Keratinocyte (primary cell): ENCODE results near the gene CLINT1. TPM values are rescaled to one million over a fixed set of nuclear protein-coding genes. Genes with fewer than 3 reads are reported as not detected.
"Not testable (repeated sequence)": the region's sequence is repeated elsewhere in the genome, so short reads cannot be mapped to it uniquely, and the experiment has no call there.

Source experiments
- DNase-seq: peaks from one replicate; pipeline ENCODE4 v3.0.0-alpha.2; 2011; ENCODE audit warnings: low read depth, missing footprints, low spot score
- FAIRE-seq: peaks from 2 replicates; lab custom pipeline; 2011; peaks lifted over from hg19 to GRCh38; lab: Jason Lieb, UNC
- H2AFZ ChIP-seq: 2 replicates; pipeline ENCODE4 v1.6.0; 2012; ENCODE audit warnings: low read length, control low read depth, inconsistent platforms; ENCODE audit not compliant: control insufficient read depth
- H3K27ac ChIP-seq: 2 replicates; pipeline ENCODE4 v1.5.1; 2011; ENCODE audit warnings: low read length; ENCODE audit not compliant: control insufficient read depth, insufficient read depth
- H3K27me3 ChIP-seq: 3 replicates; pipeline ENCODE4 v1.6.0; 2011; ENCODE audit warnings: low read length; ENCODE audit not compliant: control insufficient read depth, insufficient read depth; ENCODE audit errors: extremely low read depth
- H3K36me3 ChIP-seq, 2 experiments: 2 replicates in 1 of 2; 3 replicates in 1 of 2; pipeline ENCODE4 v1.5.1; 2011; ENCODE audit warnings: low read length in 2 of 2, mild to moderate bottlenecking in 1 of 2; ENCODE audit not compliant: control insufficient read depth in 2 of 2, insufficient read depth in 2 of 2; ENCODE audit errors: extremely low read depth in 1 of 2
- H3K4me1 ChIP-seq: 3 replicates; pipeline ENCODE4 v1.5.1; 2011; ENCODE audit warnings: low read length; ENCODE audit not compliant: control insufficient read depth, insufficient read depth; ENCODE audit errors: extremely low read depth
- H3K4me2 ChIP-seq: 3 replicates; pipeline ENCODE4 v1.6.0; 2011; ENCODE audit warnings: low read depth, low read length; ENCODE audit not compliant: control insufficient read depth, insufficient read depth; ENCODE audit errors: extremely low read depth
- H3K4me3 ChIP-seq, 3 experiments: fragments of 200-600 bp in 1 of 3; sonication (generic) in 1 of 3; 2 replicates in 2 of 3; 3 replicates in 1 of 3; pipeline ENCODE4 v1.5.1; 2011 to 2016; ENCODE audit warnings: low read length in 3 of 3, mild to moderate bottlenecking in 3 of 3, control low read depth in 2 of 3, inconsistent platforms in 1 of 3, low read depth in 1 of 3, mixed read lengths in 1 of 3, mixed run types in 1 of 3, moderate library complexity in 1 of 3; ENCODE audit not compliant: control insufficient read depth in 2 of 3, insufficient read depth in 2 of 3; ENCODE audit errors: extremely low read depth in 1 of 3
- H3K79me2 ChIP-seq: 2 replicates; pipeline ENCODE4 v1.6.0; 2012; ENCODE audit warnings: low read length; ENCODE audit not compliant: control insufficient read depth, insufficient read depth
- H3K9ac ChIP-seq: 3 replicates; pipeline ENCODE4 v1.6.0; 2011; ENCODE audit warnings: low read length; ENCODE audit not compliant: control insufficient read depth, insufficient read depth; ENCODE audit errors: extremely low read depth
- H3K9me1 ChIP-seq: 3 replicates; pipeline ENCODE4 v1.6.0; 2011; ENCODE audit warnings: low read length; ENCODE audit not compliant: control insufficient read depth, insufficient read depth; ENCODE audit errors: extremely low read depth
- H3K9me3 ChIP-seq: 2 replicates; pipeline ENCODE4 v1.5.1; 2012; ENCODE audit warnings: low read depth, low read length; ENCODE audit not compliant: control insufficient read depth
- H4K20me1 ChIP-seq: 3 replicates; pipeline ENCODE4 v1.6.0; 2011; ENCODE audit warnings: low read length; ENCODE audit not compliant: control insufficient read depth, insufficient read depth; ENCODE audit errors: extremely low read depth
- EZH2 ChIP-seq: IDR thresholded peaks from one replicate; pipeline ENCODE4 v1.6.1; 2012; ENCODE audit warnings: inconsistent platforms, mild to moderate bottlenecking, low read length, moderate library complexity
- dilution Hi-C: fragments of 300-500 bp; cut with MboI; formaldehyde crosslinking; loops from one replicate; pipeline ENCODE4 v1.7.0; 2020; ENCODE audit warnings: low sequenced_read_pairs; ENCODE audit not compliant: extremely low pct_ligation_motif_present
- polyA plus RNA-seq, 5 experiments: library from polyadenylated mRNA; depleted of rRNA in 3 of 5; stranded (reverse) in 3 of 5; stranded (forward) in 1 of 5; unstranded in 1 of 5; fragments of >200 nt; gene quantifications; 1 replicate in 1 of 5; 2 replicates in 3 of 5; 3 replicates in 1 of 5; pipeline versions ENCODE4 v1.2.1 to v1.2.3, GENCODE V29; 2011 to 2012; ENCODE audit warnings: missing spikeins in 2 of 5, low read depth in 1 of 5, low replicate concordance in 1 of 5
- TF ChIP-seq, protein P1 (sequence below), 3 experiments: IDR thresholded peaks in 1 of 3; conservative IDR thresholded peaks in 1 of 3; optimal IDR thresholded peaks in 1 of 3; 2 replicates in 2 of 3; 3 replicates in 1 of 3; pipeline versions ENCODE3 to v1.5.1; 2011; ENCODE audit warnings: low read length in 3 of 3, mild to moderate bottlenecking in 3 of 3, moderate library complexity in 2 of 3, control low read depth in 1 of 3, inconsistent platforms in 1 of 3; ENCODE audit not compliant: insufficient read depth in 2 of 3; ENCODE audit errors: extremely low read depth in 1 of 3

The CLINT1 gene
- polyA plus RNA-seq, 1 donor (not counting 4 experiments of a cell fraction or from before 2014, with no cell fraction given): 112 TPM

- TF ChIP-seq EZH2: no peak
- TF ChIP-seq, protein P1, sequence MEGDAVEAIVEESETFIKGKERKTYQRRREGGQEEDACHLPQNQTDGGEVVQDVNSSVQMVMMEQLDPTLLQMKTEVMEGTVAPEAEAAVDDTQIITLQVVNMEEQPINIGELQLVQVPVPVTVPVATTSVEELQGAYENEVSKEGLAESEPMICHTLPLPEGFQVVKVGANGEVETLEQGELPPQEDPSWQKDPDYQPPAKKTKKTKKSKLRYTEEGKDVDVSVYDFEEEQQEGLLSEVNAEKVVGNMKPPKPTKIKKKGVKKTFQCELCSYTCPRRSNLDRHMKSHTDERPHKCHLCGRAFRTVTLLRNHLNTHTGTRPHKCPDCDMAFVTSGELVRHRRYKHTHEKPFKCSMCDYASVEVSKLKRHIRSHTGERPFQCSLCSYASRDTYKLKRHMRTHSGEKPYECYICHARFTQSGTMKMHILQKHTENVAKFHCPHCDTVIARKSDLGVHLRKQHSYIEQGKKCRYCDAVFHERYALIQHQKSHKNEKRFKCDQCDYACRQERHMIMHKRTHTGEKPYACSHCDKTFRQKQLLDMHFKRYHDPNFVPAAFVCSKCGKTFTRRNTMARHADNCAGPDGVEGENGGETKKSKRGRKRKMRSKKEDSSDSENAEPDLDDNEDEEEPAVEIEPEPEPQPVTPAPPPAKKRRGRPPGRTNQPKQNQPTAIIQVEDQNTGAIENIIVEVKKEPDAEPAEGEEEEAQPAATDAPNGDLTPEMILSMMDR (optimal IDR thresholded peaks at IDR 0.05 in 1 of 3, IDR thresholded peaks at IDR 0.05 in 1 of 3, conservative IDR thresholded peaks at IDR 0.05 in 1 of 3; ENCODE audit: extremely low read depth in 1 of 3, insufficient read depth in 2 of 3, low read length in 3 of 3): no peak
- peak overlapping the region; percentile 78 to 98 (median 79) for H3K4me3 ChIP-seq
- peak overlapping the region; percentile 70 for H3K27ac ChIP-seq
- dilution Hi-C loops: no loop called here
- H3K27me3 ChIP-seq: no peaks in the 10 kb centered on the region
- peak overlapping the region; percentile 83 for H3K9ac ChIP-seq
- DNase-seq (no peak), FAIRE-seq (no peak)
- H3K36me3 ChIP-seq: no peaks in the 10 kb centered on the region
- peaks cover 7% of the 10 kb centered on the region for H3K4me1 ChIP-seq
- H3K9me1 ChIP-seq: no peaks in the 10 kb centered on the region
- peak overlapping the region; percentile 95 for H3K4me2 ChIP-seq
- H4K20me1 ChIP-seq: peaks cover 6% of the 10 kb centered on the region
- H3K9me3 ChIP-seq: no peaks in the 10 kb centered on the region
- H3K79me2 ChIP-seq: peaks cover 59% of the 10 kb centered on the region
- no peak overlapping the region for H2AFZ ChIP-seq
These were observed 974 bp downstream of the CLINT1 start for GRCh38 chr5:157857816-157858526.

- Histone ChIP-seq H3K27ac (no peak overlapping the region), H4K20me1 (peaks cover 6% of the 10 kb centered on the region), H3K79me2 (peaks cover 83% of the 10 kb centered on the region), H3K27me3 (no peaks in the 10 kb centered on the region), H2AFZ (no peak overlapping the region), H3K4me1 (peaks cover 7% of the 10 kb centered on the region), H3K4me2 (peak overlapping the region; percentile 20), H3K4me3 (no peak overlapping the region), H3K9me3 (no peaks in the 10 kb centered on the region), H3K9ac (no peak overlapping the region), H3K9me1 (no peaks in the 10 kb centered on the region), H3K36me3 (no peaks in the 10 kb centered on the region)
- FAIRE-seq (peak; percentile 81), DNase-seq (no peak)
- dilution Hi-C loops: no loop called here
- no peak for TF ChIP-seq EZH2
- TF ChIP-seq, protein P1 (optimal IDR thresholded peaks at IDR 0.05 in 1 of 3, IDR thresholded peaks at IDR 0.05 in 1 of 3, conservative IDR thresholded peaks at IDR 0.05 in 1 of 3; ENCODE audit: extremely low read depth in 1 of 3, insufficient read depth in 2 of 3, low read length in 3 of 3): peak; percentile 61 to 66 (median 66)
These were observed 3.4 kb downstream of the CLINT1 start for GRCh38 chr5:157855404-157855994.

- H3K9ac ChIP-seq, H3K9me1 ChIP-seq, H3K27ac ChIP-seq, DNase-seq, H3K36me3 ChIP-seq, H2AFZ ChIP-seq, H3K4me3 ChIP-seq, H3K4me1 ChIP-seq, FAIRE-seq, H3K4me2 ChIP-seq, dilution Hi-C loops, H3K27me3 ChIP-seq, H3K9me3 ChIP-seq: not testable (repeated sequence)
- Histone ChIP-seq H4K20me1 (peaks cover 11% of the 10 kb centered on the region), H3K79me2 (peaks cover 98% of the 10 kb centered on the region)
These were observed 5.6 kb downstream of the CLINT1 start for GRCh38 chr5:157853365-157853764.
